ENCODE results near the gene B3GALT4.

The B3GALT4 gene

DNA sequence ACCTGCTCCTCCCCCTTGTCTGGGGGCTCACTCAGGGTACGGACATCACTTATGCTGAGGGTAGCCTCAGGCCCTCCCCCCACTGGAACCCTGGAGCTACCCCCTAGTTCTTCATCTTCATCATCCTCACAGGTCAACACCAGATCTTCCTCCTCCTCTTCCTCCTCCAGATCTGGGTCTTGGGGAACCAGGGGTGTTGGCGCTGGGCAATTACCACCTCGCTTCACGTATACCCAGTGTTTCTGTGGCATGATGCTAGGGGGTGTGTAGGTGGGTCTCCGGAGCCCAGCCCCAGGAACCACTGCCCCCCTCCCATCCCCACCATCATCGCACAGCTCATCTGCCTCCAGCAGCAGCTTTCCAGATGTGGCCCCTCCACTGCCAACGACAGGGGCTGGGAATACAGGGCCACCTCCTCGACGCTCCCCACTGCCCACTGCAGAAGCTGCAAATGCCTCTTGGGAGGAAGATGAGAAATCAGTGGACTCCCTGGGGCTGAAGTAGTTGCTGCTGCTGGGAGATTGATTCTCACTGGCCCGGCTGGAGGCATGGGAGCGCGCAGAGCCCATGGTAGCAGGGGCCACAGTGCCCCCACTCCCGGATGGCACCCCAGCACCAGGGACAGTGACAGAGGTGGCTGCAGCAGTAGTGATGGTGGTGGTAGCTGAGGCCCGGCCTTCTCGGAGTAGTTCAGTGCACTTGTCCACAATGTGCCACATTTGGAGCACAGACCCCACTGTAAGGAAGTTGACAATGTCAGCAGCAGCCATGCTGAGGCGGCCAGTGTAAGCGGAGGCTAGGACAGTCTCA lies 39.1 kb downstream of the B3GALT4 start:
- DNase-seq (ENCODE audit: low spot score), result no peak

DNA sequence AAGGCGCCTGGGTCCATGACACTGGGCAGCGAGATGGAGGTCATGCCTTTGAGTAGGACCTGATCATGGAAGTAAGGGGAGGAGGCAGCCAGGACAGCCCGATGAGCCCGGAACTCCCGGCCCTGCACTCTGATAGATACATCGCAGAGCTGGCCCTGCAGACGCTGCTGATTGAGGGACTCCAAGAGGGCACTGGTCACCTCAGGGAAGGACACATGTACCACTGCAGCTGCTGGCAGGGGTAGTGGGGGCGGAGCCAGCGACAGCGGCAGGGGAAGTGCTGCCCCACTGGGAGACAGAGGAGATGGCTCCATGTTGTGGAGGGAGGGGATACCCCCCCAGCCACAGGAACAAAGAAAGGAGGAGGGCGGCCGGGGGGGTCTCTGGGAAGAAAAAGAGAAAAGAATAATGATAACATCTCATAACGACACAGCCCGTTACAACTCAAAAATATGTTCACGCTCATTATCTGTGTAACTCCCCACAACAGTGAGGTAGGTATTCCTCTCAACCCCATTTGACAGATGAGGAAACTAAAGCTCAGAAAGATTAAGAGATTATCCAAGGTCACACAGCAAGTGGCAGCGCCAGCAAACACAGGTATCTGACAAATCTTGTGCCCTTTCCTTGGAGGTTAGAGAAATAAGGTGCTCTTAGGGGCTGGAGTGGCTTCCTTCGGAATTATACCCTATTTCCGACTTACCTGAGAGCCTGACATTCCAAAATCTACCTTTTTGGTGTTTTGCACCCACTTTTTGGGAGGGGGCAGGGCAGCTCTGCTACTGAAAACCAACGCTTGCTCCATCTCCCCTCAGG lies 39.9 kb downstream of the B3GALT4 start:
- DNase-seq (ENCODE audit: low spot score), result no peak

DNA sequence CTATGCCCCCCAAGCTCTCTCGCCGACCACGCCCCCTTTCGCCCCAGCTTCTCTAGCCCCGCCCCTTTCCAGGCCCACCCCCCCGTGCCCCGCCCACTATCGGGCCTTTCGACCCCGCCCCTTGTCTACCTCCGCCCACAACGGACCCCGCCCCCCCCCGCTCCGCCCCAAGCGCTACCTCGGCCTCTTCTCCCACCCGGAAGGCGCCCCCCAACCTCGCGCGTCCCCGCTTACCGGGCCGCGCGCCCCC lies 40.4 kb downstream of the B3GALT4 start:
- DNase-seq (ENCODE audit: low spot score), result peak; percentile 87

- peak; percentile 93 for DNase-seq (ENCODE audit: low spot score)
Measured at GRCh38 chr6:33317669-33318425, 40.9 kb downstream of the B3GALT4 start, which contains the start of gene ZBTB22. TSS of gene ZBTB22 (minus strand) at chr6:33317744. CDS start at chr6:33316916, 828 bp downstream.

GRCh38 chr6:33318426-33319073 lies 41.6 kb downstream of the B3GALT4 start:
- no peak for DNase-seq (ENCODE audit: low spot score)

DNA sequence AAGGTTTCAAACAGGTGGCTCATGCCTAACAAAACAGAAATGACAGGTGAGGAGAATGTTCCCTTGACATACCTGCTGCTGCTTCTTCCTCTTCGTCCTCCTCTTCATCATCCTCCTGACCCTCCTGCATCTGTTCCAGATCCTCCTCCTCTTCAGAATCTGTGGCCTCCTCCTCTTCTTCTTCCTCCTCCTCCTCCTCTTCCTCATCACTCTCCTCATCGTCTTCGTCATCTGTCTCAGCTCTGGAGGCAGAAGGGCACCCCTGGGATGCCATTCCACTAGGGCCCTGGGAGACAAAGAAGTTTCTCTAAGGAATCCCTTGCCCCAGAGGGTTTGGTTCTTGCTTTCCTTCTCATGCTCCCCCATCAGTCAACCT lies 43.0 kb downstream of the B3GALT4 start:
- DNase-seq (ENCODE audit: low spot score), result no peak

- DNase-seq (ENCODE audit: low spot score), result no peak
Measured at GRCh38 chr6:33320315-33321181, 43.6 kb downstream of the B3GALT4 start.

GRCh38 chr6:33321227-33321626 lies 44.3 kb downstream of the B3GALT4 start:
- no peak for DNase-seq (ENCODE audit: low spot score)

DNA sequence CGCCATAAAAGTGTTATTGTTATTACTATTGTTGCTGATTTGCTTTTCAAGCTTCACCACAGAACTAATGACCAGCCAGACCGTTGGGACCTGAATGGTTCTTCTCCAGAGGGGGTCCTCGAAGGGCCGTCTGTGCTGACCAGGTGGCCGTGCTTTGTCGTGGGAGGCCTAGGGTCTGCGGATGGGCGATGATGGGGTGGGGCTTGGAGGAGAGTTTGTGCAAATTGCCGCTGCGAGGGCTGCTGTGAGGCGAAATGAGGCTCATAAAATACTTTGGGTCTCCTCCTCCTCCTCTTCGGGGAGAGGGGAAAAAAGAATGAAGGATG lies 46.7 kb downstream of the B3GALT4 start:
- DNase-seq (ENCODE audit: low spot score), result no peak

DNA sequence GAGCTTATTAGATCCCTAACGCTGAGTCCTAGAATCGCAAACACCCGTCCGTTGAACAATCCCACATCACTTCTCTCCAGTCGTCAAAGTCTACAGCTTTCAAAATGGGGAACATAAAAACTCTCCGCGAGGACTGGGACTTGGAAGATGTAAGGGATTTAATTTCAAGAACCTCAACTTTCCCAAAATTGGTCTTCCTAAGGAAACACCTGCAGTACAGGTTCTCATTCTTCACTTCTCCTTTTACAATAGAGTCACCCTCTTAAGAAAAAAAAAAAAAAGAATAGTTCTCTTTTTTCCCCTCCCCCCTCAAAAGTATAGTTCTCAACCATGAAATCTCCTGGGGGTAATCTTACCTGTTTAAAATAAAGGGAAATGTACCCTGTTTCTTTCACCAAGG lies 47.2 kb downstream of the B3GALT4 start:
- DNase-seq (ENCODE audit: low spot score), result no peak

All from D341Med (cell line).